ENCODE results near the gene FAM168A.

DNA sequence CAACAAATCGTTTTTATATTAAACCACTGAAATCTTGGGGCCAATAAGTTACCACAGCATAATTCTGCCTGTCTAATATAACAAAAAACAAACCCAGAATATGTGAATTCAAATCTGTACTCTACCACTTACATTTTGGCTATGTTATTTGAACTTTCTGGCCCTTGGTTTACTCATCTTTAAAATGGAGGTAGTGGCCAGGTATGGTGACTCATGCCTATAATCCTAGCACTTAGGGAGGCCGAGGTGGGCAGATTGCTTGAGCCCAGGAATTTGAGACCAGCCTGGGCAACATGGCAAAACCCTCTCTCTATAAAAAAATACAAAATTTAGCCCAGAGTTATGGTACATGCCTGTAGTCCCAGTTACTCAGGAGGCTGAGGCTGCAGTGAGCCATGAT is 84.2 kb downstream of the FAM168A start:
- TF ChIP-seq EZH2 (IDR thresholded peaks at IDR 0.05; ENCODE audit: borderline replicate concordance) (no peak), EZH2phosphoT487 (IDR thresholded peaks at IDR 0.05; ENCODE audit: low read depth, severe bottlenecking, unreplicated experiment) (no peak)
- TF ChIP-seq, protein P1, sequence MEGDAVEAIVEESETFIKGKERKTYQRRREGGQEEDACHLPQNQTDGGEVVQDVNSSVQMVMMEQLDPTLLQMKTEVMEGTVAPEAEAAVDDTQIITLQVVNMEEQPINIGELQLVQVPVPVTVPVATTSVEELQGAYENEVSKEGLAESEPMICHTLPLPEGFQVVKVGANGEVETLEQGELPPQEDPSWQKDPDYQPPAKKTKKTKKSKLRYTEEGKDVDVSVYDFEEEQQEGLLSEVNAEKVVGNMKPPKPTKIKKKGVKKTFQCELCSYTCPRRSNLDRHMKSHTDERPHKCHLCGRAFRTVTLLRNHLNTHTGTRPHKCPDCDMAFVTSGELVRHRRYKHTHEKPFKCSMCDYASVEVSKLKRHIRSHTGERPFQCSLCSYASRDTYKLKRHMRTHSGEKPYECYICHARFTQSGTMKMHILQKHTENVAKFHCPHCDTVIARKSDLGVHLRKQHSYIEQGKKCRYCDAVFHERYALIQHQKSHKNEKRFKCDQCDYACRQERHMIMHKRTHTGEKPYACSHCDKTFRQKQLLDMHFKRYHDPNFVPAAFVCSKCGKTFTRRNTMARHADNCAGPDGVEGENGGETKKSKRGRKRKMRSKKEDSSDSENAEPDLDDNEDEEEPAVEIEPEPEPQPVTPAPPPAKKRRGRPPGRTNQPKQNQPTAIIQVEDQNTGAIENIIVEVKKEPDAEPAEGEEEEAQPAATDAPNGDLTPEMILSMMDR (IDR thresholded peaks at IDR 0.05; ENCODE audit: poor library complexity) = no peak
